Esophagus squamous epithelium (tissue), 5 donors: ENCODE results near the gene AFDN. TPM values are rescaled to one million over a fixed set of nuclear protein-coding genes. Genes with fewer than 3 reads are reported as not detected.
"Not testable (repeated sequence)": the region's sequence is repeated elsewhere in the genome, so short reads cannot be mapped to it uniquely, and the experiment has no call there.

Experiments
- DNase-seq: peaks from one replicate; lab custom pipeline; 2025; lab: John Stamatoyannopoulos, UW
- H3K27ac ChIP-seq, 4 donors: fragments of 200-600 bp; sonication (generic); one replicate each; pipeline ENCODE4 v1.5.1; 2016 to 2019; ENCODE audit warnings: mild to moderate bottlenecking in 1 of 4
- H3K27me3 ChIP-seq, 4 donors: fragments of 200-600 bp; sonication (generic); 1 replicate in 3 of 4; 2 replicates in 1 of 4; pipeline versions ENCODE4 v1.5.1 to v1.6.0; 2017 to 2021; ENCODE audit warnings: antibody characterized with exemption in 1 of 4
- H3K36me3 ChIP-seq, 3 donors: fragments of 200-600 bp; sonication (generic); one replicate each; pipeline ENCODE4 v1.5.1; 2016 to 2019
- H3K4me1 ChIP-seq, 3 donors: fragments of 200-600 bp; sonication (generic); one replicate each; pipeline ENCODE4 v1.5.1; 2017 to 2019
- H3K4me3 ChIP-seq, 4 donors: fragments of 200-600 bp; sonication (generic); 1 replicate in 3 of 4; 2 replicates in 1 of 4; pipeline ENCODE4 v1.5.1; 2016 to 2019; ENCODE audit warnings: mild to moderate bottlenecking in 2 of 4, moderate library complexity in 1 of 4
- H3K9me3 ChIP-seq, 3 donors: fragments of 200-600 bp; sonication (generic); one replicate each; pipeline ENCODE4 v1.5.1; 2016 to 2019
- POLR2A ChIP-seq, 4 donors: fragments of 450-650 bp; IDR thresholded peaks; one replicate each; pipeline ENCODE4 v1.6.1; 2017; ENCODE audit warnings: antibody characterized with exemption in 4 of 4, mild to moderate bottlenecking in 4 of 4, moderate library complexity in 3 of 4
- WGBS, 2 donors: methylation state at CpG; one replicate each; pipeline ENCODE4 v1.1.5; 2018; 5-methylcytosine and 5-hydroxymethylcytosine counted together
- intact Hi-C: fragments of 100-400 bp; cut with DNase I; formaldehyde crosslinking; loops from one replicate; pipeline ENCODE4 v1.15.0; 2022
- total RNA-seq, 4 donors: library from RNA; depleted of rRNA; stranded (reverse); fragments of >200 nt; gene quantifications; one replicate each; pipeline ENCODE4 v1.1.0, GENCODE V29; 2016
- TF ChIP-seq, protein P1 (sequence below), 6 experiments: fragments of 450-650 bp in 4 of 6; fragments of 200-600 bp in 2 of 6; sonication (generic) in 2 of 6; IDR thresholded peaks; one replicate each; pipeline ENCODE4 v1.5.1; 2016 to 2019; ENCODE audit warnings: antibody characterized with exemption in 6 of 6, mild to moderate bottlenecking in 4 of 6, moderate library complexity in 4 of 6
- donor health status: DM: yes; HTN: yes; CAD: no.

Gene AFDN
- total RNA-seq, 4 donors from 2014 or later = 93.8 to 250 (median 204) TPM

DNA sequence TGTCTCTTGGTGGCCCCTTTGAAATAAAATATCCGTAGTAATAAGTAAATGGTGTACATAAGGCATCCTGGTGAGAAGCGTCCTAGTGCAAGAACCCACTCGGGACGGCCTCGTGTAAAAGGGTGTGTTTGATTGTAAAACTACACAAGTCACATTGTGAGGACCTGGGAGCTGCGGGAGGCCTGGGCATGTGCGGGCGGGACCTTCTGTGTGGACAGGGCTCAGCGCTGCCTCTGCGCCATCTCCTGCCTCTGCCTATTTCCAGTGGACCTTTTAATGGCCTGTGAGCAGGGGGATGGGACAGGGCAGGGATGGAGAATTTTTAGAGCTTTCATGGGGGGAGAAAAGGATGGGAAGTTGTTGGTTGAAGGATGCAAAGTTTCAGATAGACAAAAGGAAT is 145.5 kb downstream of the AFDN start:
- WGBS, 2 donors = 89% methylated on average over 9 to 10 of the region's 10 CpGs
- H3K36me3 ChIP-seq = peaks cover 0 to 50% (median 3%) of the 10 kb centered on the region in 3 donors
- no peak for DNase-seq
- H3K4me1 ChIP-seq = peaks cover 0 to 9% (median 0%) of the 10 kb centered on the region in 3 donors
- intact Hi-C loops = no loop called here
- H3K4me3 ChIP-seq = no peak overlapping the region
- TF ChIP-seq, protein P1, sequence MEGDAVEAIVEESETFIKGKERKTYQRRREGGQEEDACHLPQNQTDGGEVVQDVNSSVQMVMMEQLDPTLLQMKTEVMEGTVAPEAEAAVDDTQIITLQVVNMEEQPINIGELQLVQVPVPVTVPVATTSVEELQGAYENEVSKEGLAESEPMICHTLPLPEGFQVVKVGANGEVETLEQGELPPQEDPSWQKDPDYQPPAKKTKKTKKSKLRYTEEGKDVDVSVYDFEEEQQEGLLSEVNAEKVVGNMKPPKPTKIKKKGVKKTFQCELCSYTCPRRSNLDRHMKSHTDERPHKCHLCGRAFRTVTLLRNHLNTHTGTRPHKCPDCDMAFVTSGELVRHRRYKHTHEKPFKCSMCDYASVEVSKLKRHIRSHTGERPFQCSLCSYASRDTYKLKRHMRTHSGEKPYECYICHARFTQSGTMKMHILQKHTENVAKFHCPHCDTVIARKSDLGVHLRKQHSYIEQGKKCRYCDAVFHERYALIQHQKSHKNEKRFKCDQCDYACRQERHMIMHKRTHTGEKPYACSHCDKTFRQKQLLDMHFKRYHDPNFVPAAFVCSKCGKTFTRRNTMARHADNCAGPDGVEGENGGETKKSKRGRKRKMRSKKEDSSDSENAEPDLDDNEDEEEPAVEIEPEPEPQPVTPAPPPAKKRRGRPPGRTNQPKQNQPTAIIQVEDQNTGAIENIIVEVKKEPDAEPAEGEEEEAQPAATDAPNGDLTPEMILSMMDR (IDR thresholded peaks at IDR 0.05) = no peak
- no peak for TF ChIP-seq POLR2A (IDR thresholded peaks at IDR 0.05)
- peaks cover 0 to 3% (median 0%) of the 10 kb centered on the region in 4 donors for H3K27me3 ChIP-seq
- H3K27ac ChIP-seq = no peak overlapping the region
- H3K9me3 ChIP-seq = no peaks in the 10 kb centered on the region

DNA sequence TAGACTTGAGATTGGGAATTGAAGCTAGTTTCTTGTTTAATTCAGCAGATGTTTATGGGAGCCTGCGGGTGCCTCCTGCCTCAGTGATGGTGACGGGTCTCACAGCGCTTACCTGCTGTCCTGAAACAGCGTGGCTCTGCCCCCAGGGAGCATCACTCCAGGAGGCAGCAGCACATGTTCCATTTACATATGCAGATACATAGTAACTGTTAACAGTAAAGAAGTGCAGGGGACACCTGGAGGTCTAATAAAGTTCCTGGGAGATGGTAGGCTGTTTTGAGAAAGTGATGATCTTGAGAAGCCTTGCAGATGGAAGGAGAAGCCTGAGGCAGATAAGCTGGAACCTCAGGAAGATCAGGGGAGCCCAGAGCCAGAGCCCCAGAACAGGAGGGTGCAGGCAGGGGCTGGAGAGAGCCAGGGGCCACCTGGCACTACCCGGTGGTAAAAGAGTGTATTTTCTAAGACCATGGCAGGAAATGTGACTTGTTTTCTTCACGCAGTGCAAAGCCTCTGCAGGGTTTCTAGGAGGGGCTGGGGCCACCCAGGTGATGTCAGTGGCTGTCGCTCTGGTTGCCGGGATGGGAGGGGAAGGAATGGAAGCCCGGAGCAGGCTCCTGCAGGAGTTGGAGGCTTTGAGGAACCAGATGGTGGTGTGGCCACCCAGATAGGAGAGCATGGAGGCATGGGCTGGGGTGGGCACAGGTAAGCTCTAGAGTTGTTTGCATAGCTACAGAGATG is 146.6 kb downstream of the AFDN start:
- no peak for TF ChIP-seq POLR2A (IDR thresholded peaks at IDR 0.05)
- TF ChIP-seq, protein P1 (IDR thresholded peaks at IDR 0.05) = no peak

DNA sequence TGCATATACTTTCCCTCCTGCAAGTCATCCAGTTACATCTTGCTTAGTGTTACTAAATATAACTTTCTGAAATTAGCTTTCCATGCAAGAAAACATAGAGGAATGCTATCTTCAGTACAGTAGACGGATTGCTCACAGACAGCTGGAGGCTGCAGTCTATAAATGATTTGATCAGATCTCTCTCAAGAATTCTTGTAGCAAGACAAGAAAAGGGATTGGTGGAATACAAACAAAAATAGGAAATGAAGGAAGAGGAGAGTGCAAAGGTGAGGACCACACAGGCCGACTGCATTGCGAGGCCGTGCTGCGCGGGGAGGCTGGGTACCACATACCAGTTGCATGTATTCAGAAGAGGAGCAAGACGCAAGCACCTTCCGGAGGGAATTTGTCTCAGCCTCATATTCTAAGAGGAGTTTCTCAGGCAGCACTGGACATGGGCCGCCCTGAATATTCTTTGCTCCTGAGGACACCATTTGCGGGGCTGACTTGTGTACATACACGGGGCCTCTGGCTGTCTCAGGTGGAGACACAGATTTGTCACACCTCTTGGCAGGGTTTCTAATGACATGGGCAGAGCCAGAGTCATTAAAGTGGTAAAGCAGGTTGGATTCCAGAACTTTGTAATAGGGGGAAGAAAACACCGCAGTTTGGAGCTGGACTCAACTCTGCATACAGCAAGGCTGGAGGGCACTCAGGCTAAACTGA is 148.1 kb downstream of the AFDN start:
- H3K4me3 ChIP-seq = no peak overlapping the region
- WGBS, 2 donors = 68 to 81% methylated on average over 12 of the region's 12 CpGs
- H3K27me3 ChIP-seq = peaks cover 0 to 3% (median 0%) of the 10 kb centered on the region in 4 donors
- peaks cover 0 to 9% (median 0%) of the 10 kb centered on the region in 3 donors for H3K4me1 ChIP-seq
- DNase-seq = no peak
- no peak overlapping the region for H3K27ac ChIP-seq
- intact Hi-C loops = no loop called here
- H3K36me3 ChIP-seq = peaks cover 0 to 26% (median 0%) of the 10 kb centered on the region in 3 donors
- TF ChIP-seq, protein P1 (IDR thresholded peaks at IDR 0.05) = no peak
- TF ChIP-seq POLR2A (IDR thresholded peaks at IDR 0.05) = no peak
- no peaks in the 10 kb centered on the region for H3K9me3 ChIP-seq

More for the DNA sequence above, 146.6 kb downstream of the AFDN start:
- Histone ChIP-seq H3K27me3 (peaks cover 0 to 3% (median 0%) of the 10 kb centered on the region in 4 donors), H3K4me3 (no peak overlapping the region), H3K36me3 (peaks cover 0 to 41% (median 0%) of the 10 kb centered on the region in 3 donors), H3K4me1 (peaks cover 0 to 9% (median 0%) of the 10 kb centered on the region in 3 donors), H3K9me3 (no peaks in the 10 kb centered on the region), H3K27ac (no peak overlapping the region)
- intact Hi-C loops = no loop called here
- WGBS, 2 donors = 85 to 89% methylated on average over 9 of the region's 9 CpGs
- DNase-seq = no peak

DNA sequence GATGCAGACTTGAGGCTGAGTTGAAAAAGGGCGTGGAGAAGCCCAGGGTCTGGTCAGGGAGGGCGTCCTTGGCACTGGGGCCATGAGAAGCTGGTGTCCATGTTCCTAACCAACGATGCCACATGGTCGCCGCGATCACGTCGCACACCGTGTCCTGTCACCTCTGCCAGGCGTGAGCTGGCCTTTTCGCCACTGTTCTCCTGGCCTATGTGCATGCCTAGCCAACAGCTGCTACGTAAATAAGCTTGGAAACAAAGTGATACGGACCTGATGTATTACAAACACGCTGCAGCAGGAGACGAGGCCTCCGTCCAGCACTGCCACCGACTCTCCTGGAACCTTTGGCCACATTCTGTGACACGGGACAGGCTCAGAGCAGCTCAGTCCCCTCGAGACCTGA is 148.7 kb downstream of the AFDN start:
- Histone ChIP-seq H3K27ac (no peak overlapping the region), H3K36me3 (peaks cover 0 to 19% (median 0%) of the 10 kb centered on the region in 3 donors), H3K9me3 (no peaks in the 10 kb centered on the region), H3K27me3 (peaks cover 0 to 3% (median 0%) of the 10 kb centered on the region in 4 donors), H3K4me1 (peaks cover 0 to 9% (median 0%) of the 10 kb centered on the region in 3 donors), H3K4me3 (no peak overlapping the region)
- TF ChIP-seq POLR2A (IDR thresholded peaks at IDR 0.05) = no peak
- TF ChIP-seq, protein P1 (IDR thresholded peaks at IDR 0.05) = no peak
- WGBS, 2 donors = 85 to 91% methylated on average over 15 to 19 of the region's 19 CpGs
- no peak for DNase-seq
- intact Hi-C loops = no loop called here

DNA sequence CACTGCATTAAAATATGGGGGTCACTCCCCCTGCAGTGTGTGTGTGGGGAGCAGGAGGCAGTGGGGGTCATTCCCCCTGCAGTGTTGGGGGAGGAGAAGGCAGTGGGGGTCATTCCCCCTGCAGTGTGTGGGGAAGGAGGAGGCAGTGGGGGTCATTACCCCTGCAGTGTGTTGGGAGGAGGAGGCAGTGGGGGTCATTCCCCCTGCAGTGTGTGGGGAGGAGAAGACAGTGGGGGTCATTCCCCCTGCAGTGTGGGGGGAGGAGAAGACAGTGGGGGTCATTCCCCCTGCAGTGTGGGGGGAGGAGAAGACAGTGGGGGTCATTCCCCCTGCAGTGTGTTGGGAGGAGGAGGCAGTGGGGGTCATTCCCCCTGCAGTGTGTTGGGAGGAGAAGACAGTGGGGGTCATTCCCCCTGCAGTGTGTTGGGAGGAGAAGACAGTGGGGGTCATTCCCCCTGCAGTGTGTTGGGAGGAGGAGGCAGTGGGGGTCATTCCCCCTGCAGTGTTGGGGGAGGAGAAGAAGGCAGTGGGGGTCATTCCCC is 149.5 kb downstream of the AFDN start:
- H3K9me3 ChIP-seq = not testable (repeated sequence)

More for the DNA sequence above, 149.5 kb downstream of the AFDN start:
- H3K4me3 ChIP-seq, intact Hi-C loops, H3K27ac ChIP-seq, H3K27me3 ChIP-seq, H3K4me1 ChIP-seq, DNase-seq: not testable (repeated sequence)
- H3K36me3 ChIP-seq = peaks cover 0 to 12% (median 0%) of the 10 kb centered on the region in 3 donors
